ENCODE results near the gene IRF3.

Gene IRF3

GRCh38 chr19:49687566-49688316, 22.1 kb upstream of the IRF3 start:
- in situ Hi-C loops (cut with HindIII; ENCODE audit: low sequenced_read_pairs): no loop called here

DNA sequence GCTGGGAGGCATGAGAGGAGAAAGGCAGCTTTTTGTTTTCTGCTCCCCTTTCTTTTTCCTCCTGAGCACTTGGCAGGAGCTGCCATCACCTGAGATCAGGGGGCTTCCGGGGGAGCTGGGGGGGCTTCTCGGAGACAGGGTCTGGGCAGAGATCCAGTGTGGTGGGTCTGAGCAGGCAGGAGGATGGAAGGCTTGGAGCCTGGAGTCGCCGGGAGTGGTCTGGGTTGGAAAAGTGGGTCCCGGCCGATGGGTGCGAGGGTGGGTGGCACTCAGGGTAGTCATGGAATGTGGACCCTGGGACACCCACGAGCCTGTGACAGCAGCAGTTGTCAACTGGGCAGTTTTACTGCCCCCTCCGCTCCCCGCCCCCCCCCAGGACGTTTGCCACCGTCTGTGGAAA, 21.5 kb upstream of the IRF3 start:
- in situ Hi-C loops (cut with HindIII; ENCODE audit: low sequenced_read_pairs): no loop called here

DNA sequence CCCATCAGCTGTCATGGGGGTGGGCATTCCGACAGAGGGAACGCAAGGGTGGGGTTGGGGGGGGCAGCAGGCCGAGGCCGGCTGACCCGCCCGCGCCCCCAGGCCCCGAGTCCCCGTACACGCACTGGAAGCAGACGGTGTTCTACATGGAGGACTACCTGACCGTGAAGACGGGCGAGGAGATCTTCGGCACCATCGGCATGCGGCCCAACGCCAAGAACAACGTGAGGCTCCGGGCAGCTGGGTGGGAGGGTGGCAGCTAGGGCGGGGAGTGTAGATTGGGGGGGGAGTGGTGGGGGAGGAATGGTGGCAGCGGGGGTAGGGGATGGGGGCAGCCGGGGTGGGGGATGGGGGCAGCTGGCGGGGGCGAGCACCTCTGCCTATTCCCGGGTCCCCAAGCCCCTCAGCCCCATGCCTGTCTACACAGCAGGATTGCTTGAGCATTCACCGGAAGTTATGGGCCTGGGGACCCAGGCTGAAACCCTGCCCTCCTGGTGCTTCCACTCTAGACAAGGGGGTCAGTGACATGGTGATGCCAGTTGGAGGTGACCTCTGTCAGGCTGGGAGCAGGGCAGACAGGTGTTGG, 20.9 kb upstream of the IRF3 start:
- in situ Hi-C loops (cut with HindIII; ENCODE audit: low sequenced_read_pairs): no loop called here

GRCh38 chr19:49685845-49686332, 20.2 kb upstream of the IRF3 start:
- in situ Hi-C loops (cut with HindIII; ENCODE audit: low sequenced_read_pairs): no loop called here

DNA sequence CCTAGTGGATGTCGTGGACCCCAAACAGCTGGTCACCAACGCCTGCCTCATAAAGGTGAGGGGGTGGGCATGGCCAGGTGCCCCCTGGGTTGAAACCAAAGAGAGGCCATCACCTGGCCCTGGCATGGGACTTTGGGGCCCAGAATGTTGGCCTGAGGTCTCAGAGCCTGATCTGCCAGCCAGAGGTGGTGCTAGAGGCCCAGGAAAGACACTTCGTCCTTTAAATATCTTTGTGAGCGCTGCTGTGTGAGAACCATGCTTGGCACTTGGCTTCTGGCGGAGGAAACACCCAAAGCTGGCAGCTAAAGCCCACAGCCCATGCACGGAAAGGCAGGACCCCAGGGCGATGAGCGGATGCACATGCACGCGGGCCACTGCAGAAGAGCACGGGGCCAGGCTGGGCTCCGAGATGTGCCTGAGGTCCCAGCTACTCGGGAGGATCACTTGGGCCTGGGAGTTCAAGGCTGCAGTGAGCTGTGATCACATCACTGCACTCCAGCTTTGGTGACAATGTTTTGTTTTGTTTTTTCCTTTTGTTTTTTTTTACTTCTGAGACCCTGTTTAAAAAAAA, 19.4 kb upstream of the IRF3 start:
- in situ Hi-C loops (cut with HindIII; ENCODE audit: low sequenced_read_pairs): no loop called here

GRCh38 chr19:49684251-49684982, 18.8 kb upstream of the IRF3 start:
- in situ Hi-C loops (cut with HindIII; ENCODE audit: low sequenced_read_pairs): no loop called here

DNA sequence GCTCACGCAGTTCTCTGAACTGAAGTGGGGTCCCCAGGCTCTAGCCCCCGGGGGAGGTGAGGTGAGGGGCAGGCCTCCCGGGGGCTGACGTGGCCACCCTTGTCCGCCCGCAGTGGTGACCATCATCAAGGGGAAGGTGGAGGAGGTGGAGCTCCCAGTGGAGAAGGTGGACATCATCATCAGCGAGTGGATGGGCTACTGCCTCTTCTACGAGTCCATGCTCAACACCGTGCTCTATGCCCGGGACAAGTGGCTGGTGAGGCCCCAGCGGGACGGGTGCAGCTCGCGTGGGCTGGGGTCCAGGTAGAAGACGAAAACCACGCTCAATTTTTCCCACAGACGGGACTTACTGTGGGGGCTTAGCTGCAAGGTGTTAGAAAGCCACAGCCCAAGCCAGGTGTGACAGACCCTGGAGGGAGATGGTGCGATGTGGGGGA, 18.2 kb upstream of the IRF3 start:
- in situ Hi-C loops (cut with HindIII; ENCODE audit: low sequenced_read_pairs): no loop called here

DNA sequence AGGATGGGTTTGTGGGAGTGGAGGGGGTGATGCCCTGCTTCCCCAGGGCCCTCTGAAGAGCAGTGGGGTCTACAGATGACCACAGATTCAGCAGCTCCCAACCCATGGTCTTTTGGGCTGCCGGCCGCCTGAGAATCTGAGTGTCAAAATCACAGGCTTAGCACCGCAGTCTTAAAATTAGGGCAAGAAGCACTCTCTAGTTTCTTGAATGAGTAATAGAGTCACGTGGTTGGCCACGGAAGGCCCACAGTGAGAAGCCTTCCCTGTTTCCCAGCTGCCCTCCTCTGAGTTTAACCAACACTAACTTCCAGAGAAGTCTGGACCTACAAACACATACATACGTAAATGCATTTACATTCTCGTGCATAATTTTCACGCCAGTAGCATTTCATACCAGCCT, 16.6 kb upstream of the IRF3 start:
- in situ Hi-C loops (cut with HindIII; ENCODE audit: low sequenced_read_pairs): no loop called here

DNA sequence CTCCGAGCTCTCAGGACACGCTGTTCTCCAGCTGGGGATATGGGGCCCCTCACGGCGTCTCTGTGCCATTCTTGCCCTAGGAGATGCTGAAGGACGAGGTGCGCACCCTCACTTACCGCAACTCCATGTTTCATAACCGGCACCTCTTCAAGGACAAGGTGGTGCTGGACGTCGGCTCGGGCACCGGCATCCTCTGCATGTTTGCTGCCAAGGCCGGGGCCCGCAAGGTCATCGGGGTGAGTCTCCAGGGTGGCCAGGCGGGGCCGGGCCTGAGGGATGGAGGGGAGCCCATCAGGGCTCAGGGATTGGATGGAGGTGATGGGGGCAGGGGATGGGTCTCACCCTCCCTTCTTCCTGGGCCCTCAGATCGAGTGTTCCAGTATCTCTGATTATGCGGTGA, 16.2 kb upstream of the IRF3 start:
- in situ Hi-C loops (cut with HindIII; ENCODE audit: low sequenced_read_pairs): no loop called here

DNA sequence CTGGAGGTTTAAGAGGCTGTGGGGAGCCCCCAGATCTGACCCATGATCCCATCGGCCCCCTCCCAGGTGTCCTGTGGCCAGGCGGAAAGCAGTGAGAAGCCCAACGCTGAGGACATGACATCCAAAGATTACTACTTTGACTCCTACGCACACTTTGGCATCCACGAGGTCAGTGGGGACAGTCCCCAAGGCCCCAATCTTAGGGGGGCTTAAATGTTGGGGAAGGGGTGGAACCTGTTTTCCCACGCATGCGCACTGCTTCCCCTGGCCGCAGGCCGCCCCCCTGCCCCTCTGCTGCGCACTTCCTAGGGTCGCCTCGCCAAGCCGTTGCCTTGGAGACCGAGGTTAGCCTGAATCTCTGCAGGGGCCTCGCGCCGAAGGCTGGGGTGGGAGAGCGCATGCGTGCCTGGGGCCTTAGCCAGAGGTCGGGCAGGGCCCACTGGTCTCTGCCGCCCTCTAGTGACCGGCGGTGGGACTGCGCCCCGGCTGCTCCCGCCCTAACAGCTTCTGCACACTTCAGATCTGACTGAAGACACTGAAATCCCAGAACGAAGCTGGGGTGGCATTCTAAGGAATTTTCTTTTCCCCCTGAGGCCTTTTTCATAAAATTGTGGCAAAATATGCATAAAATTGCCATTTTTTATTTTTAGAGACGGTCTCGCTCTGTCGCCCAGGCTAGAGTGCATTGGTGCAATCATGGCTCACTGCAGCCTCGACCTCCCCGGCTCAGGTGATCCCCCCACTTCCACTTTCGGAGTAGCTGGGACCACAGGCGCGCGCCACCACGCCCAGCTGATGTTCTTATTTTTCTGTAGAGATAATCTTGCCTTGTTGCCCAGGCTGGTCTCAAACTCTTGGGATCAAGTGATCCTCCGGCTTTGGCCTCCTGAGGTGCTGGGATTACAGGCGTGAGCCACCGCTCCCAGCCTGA, 15.0 kb upstream of the IRF3 start:
- in situ Hi-C loops (cut with HindIII; ENCODE audit: low sequenced_read_pairs): no loop called here

DNA sequence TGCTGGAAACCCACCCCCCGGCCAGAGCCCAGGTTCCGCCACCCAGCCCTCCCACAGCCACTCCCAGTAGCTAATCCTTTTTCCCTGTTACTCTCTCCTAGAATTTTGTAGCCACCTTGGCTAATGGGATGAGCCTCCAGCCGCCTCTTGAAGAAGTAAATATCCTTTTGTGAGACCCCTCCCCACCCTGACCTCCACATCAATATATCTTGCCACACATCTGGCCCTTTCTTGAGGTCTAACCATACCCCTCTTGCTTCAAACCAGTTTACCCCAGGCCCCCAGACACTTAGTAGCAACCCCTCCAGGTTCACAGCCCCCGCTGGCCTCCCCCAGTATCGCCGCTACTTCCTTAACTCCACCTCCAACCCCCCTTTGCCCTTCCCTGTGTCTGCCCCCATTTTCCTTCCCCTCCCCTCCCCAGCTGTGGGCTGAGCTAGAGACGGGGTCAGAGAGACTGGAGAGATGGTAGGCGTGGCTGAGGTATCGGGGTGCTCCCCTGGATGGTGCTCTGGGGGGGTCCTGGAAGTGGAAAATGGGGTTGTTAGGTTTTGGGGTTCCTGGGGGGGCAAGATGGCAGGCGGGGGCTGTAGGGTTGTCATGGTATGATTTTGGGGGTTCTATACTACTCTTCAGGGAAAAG, 14.2 kb upstream of the IRF3 start:
- in situ Hi-C loops (cut with HindIII; ENCODE audit: low sequenced_read_pairs): no loop called here

GRCh38 chr19:49678985-49679770, 13.5 kb upstream of the IRF3 start:
- in situ Hi-C loops (cut with HindIII; ENCODE audit: low sequenced_read_pairs): no loop called here

DNA sequence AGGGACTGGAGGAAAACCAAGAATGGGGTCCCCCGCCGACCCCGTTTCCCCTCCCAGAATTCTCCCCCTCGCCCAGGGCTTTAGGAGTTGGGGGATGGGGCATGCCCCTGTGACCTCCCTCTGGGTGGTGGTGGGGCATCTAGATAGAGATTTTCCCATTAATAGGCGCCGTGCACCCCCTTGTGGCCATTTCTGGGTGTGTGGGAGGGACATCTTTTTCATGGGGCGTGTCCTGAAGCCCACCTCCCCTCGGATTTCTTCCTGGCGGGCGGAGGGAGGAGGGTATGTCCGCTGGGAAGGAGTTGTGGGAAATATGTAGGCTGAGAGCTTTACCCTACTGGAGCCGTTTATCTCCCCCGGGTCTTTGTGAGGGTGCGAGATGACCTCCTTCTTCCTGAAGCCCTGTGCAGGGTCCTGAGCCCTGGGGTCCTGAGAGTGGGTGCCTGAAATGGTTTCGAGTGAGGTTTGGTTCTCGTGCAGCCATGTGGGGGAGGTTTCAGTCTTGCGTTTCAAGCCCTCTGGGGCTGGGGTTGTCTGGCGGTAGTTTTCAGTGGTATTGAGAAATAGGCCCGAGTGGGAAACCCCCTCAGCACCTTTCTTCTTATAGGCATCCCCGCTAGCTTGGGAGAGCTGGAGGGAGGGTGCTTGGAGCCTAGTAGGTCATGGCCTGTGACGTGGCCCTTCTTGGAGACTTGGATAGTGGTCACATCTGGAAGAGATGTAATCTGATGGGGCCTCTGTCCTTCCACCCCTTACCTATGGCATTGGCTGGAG, 12.4 kb upstream of the IRF3 start:
- in situ Hi-C loops (cut with HindIII; ENCODE audit: low sequenced_read_pairs): no loop called here

- in situ Hi-C loops (cut with HindIII; ENCODE audit: low sequenced_read_pairs): no loop called here
Observed at GRCh38 chr19:49677231-49677900, 11.7 kb upstream of the IRF3 start, which contains the start of gene PRMT1. PRMT1 (plus strand) TSS chr19:49677271; CDS start chr19:49677281, 10 bp downstream.

DNA sequence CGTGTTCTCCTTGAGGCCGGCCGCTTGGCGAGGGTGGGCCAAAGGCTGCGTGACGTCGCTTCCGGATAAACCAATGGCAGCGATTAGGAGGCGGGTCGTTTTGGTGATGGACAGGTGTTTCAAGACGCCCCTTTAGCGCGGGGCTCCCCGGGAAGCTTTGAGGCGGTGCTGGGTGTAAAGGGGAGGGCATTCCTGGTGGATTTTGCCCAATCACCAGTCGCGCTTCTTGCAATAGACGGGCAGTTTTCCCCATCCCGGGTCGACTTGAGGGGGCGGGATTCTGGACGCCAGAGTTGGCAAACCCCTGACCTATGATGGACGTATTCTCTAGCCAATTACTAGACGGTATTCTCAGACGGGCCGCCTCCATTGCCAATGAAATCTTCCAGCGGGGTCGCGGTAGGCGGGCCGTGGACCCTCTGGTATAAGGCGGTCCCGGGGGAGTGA, 11.2 kb upstream of the IRF3 start:
- in situ Hi-C loops (cut with HindIII; ENCODE audit: low sequenced_read_pairs): no loop called here

GRCh38 chr19:49676136-49676783, 10.6 kb upstream of the IRF3 start:
- in situ Hi-C loops (cut with HindIII; ENCODE audit: low sequenced_read_pairs): no loop called here
